Aorta (tissue), 5 donors: ENCODE results near the gene DNAI2. TPM values are rescaled to one million over a fixed set of nuclear protein-coding genes. Genes with fewer than 3 reads are reported as not detected.

ENCODE experiments used
- ATAC-seq: fragments of 200-7000 bp; cut with Tn5 transposase; one replicate; pipeline ENCODE4 v1.9.1; 2022; ENCODE audit warnings: moderate library complexity; ENCODE audit not compliant: low FRiP score
- DNase-seq, 2 donors: peaks; one replicate each; pipeline ENCODE4 v3.0.0-alpha.2; 2020
- H3K27ac ChIP-seq, 2 donors: one replicate each; pipeline ENCODE4 v1.5.1; 2013; ENCODE audit warnings: low read length in 2 of 2, mild to moderate bottlenecking in 2 of 2, moderate library complexity in 2 of 2, control low read depth in 1 of 2, inconsistent platforms in 1 of 2, low read depth in 1 of 2
- H3K27me3 ChIP-seq, 2 donors: one replicate each; pipeline ENCODE4 v1.6.1; 2013; ENCODE audit warnings: control low read depth in 1 of 2, low read length in 1 of 2, mild to moderate bottlenecking in 1 of 2, moderate library complexity in 1 of 2; ENCODE audit not compliant: insufficient read depth in 2 of 2, control insufficient read depth in 1 of 2
- H3K36me3 ChIP-seq, 2 donors: one replicate each; pipeline ENCODE4 v1.6.1; 2013; ENCODE audit warnings: control low read depth in 1 of 2, low read length in 1 of 2, mild to moderate bottlenecking in 1 of 2; ENCODE audit not compliant: insufficient read depth in 2 of 2, control insufficient read depth in 1 of 2
- H3K4me1 ChIP-seq, 2 donors: one replicate each; pipeline ENCODE4 v1.6.1; 2013; ENCODE audit warnings: low read length in 2 of 2, control low read depth in 1 of 2, mild to moderate bottlenecking in 1 of 2, moderate library complexity in 1 of 2; ENCODE audit not compliant: insufficient read depth in 2 of 2, control insufficient read depth in 1 of 2
- H3K4me3 ChIP-seq, 2 donors: one replicate each; pipeline ENCODE4 v1.5.1; 2013; ENCODE audit warnings: low read length in 2 of 2, control low read depth in 1 of 2, mild to moderate bottlenecking in 1 of 2
- H3K9me3 ChIP-seq: one replicate; pipeline ENCODE4 v1.6.1; 2013; ENCODE audit warnings: mild to moderate bottlenecking, low read length; ENCODE audit not compliant: control insufficient read depth
- WGBS, 2 donors: extraction: QIAGEN DNeasy Blood & Tissue Kit; methylation state at CpG; one replicate each; pipeline ENCODE4 v1.1.7; 2013; 5-methylcytosine and 5-hydroxymethylcytosine counted together
- intact Hi-C, 2 donors: fragments of 100-400 bp; cut with DNase I; formaldehyde crosslinking; loops; one replicate each; pipeline versions ENCODE4 v1.14.2 to v1.15.0; 2022
- polyA plus RNA-seq, 2 donors: library from polyadenylated mRNA; stranded (reverse); fragments of 200-250 nt; gene quantifications; one replicate each; pipeline ENCODE4 v1.2.3, GENCODE V29; 2013
- total RNA-seq, 2 donors: library from RNA; stranded (reverse); fragmentation: NEBNext Ultra II Directional; extraction: Animal tissue kit (Norgen Biotek cat#: 25700); gene quantifications; one replicate each; pipeline ENCODE4 v1.2.1, GENCODE V29; 2021
- donor health status: healthy with polysubstance abuse.
- donor health status: Bipolar disorder and iron deficiency.
- donor health status: DM: no; HTN: no; CAD: no.
- donor health status: DM: no; HTN: no; CAD: no.
- donor health status: DM: yes; HTN: yes; CAD: no.

The DNAI2 gene
- total and polyA plus RNA-seq, 4 donors = not detected

DNA sequence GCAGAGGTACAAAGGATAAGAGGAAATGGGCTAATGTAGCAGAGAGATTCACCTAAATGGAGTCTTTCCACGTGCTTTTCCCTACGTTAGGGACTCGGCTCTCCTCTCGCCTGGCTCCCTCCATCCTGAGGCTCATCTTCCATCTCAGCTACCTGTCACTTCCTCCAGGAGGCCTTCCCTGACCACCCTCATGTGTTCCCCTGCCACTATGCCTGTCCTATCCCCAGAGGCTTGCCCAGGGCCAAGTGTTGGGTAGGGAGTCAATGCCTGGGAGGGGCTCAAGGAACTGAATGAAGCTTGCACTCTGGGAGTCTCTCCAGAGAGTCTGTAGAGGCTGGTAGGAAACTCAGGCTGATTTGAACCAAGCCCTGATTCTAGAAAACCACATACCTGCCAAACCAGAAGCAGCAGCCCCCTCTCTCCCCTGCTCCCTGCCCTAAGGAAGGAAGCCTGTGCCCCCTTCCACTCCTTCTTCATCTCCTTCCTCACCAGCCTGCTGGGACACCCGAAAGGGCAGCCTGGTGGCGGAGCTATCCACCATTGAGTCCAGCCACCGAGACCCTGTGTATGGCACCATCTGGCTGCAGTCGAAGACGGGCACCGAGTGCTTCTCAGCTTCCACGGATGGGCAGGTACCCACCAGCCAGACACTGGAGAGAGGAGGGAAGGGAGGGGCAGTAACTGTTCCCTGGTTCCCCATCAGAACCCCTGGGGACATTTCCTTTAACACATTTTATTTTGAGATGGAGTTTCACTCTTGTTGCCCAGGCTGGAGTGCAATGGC is 25.4 kb downstream of the DNAI2 start:
- Histone ChIP-seq H3K4me3 (no peak overlapping the region), H3K9me3 (no peaks in the 10 kb centered on the region), H3K36me3 (no peaks in the 10 kb centered on the region), H3K27ac (no peak overlapping the region), H3K4me1 (no peaks in the 10 kb centered on the region), H3K27me3 (no peaks in the 10 kb centered on the region)
- intact Hi-C loops = no loop called here
- DNase-seq = no peak
- ATAC-seq = no peak
- 76 to 77% methylated on average over 11 of the region's 11 CpGs for WGBS, 2 donors

DNA sequence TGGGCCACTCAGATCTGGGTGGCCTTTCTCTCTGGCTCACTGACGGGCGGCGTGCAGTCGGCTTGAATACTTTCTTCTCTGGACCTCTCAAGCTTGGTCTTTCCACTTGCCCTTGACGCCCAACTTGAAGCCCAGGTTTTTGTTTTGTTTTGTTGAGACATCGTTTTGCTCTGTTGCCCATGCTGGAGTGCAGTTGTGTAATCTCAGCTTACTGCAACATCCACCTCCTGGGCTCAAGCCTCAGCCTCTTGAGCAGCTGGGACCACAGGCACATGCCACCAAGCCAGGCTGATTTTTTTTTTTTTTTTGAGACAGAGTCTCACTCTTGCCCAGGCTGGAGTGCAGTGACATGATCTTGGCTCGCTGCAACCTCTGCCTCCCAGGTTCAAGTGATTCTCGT is 29.3 kb downstream of the DNAI2 start:
- Histone ChIP-seq H3K36me3 (no peaks in the 10 kb centered on the region), H3K27ac (no peak overlapping the region), H3K4me1 (no peaks in the 10 kb centered on the region), H3K4me3 (no peak overlapping the region), H3K27me3 (peaks cover 0 to 1% of the 10 kb centered on the region in 2 donors), H3K9me3 (no peaks in the 10 kb centered on the region)
- intact Hi-C loops = no loop called here
- WGBS, 2 donors = 89 to 93% methylated on average over 8 of the region's 8 CpGs
- no peak for DNase-seq
- ATAC-seq = no peak

DNA sequence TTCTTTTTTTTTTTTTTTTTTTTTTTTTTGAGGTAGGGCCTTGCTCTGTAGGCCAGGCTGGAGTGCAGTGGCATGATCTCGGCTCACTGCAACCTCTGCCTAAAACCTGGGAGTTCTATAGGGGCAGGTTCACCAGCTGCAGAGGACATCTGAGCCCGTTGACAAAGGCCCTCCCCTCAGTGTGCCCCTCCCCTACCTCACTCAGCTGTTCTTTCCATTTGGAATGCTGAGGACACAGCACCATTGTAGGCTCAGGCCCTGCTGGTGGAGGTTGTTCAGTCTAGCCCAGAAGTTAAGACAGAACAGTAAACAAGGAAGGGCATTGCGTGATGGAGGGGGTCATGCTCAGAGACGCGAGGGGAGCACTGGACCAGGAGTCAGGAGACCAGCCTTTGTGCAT is 30.1 kb downstream of the DNAI2 start:
- Histone ChIP-seq H3K4me3 (no peak overlapping the region), H3K27me3 (peaks cover 0 to 1% of the 10 kb centered on the region in 2 donors), H3K9me3 (no peaks in the 10 kb centered on the region), H3K27ac (no peak overlapping the region), H3K36me3 (no peaks in the 10 kb centered on the region), H3K4me1 (no peaks in the 10 kb centered on the region)
- WGBS, 2 donors = 68 to 70% methylated on average over 5 of the region's 5 CpGs
- intact Hi-C loops = no loop called here
- DNase-seq (no peak), ATAC-seq (no peak)

DNA sequence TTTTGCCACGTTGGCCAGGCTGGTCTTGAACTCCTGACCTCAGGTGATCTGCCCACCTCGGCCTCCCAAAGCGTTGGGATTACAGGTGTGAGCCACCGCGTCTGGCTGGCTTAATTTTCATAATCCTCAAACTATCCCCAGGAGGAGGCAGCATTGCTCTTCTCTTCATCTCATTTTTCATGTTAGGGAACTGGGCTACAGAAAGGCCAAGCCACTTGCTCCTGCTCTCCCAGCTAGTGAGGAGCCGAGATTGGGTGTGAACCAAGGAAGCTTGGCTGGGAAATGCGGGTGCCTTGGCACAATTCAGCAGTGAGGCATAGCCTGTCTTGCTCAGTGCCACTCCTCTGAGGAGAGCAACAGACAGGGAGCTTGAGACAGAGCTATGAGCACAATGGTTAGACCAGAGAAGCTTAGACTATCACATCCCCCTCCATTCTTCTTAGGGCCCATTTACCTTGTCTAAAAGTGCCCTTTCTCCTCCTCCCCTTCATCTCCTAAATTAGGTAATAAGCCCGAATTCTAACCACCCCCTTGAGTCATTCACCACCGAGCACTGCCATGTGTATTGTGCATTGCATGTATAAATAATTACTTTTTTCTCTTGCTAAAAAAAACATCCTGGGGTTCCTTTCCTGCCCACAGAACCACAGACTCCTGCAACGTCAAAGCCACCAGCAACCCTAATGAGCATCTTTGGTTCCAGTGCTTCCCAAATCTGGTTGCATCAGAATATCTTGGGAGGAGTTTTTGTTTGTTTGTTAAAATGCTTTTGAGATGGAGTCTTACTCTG is 32.0 kb downstream of the DNAI2 start:
- ATAC-seq (no peak), DNase-seq (no peak)
- no peaks in the 10 kb centered on the region for H3K9me3 ChIP-seq
- no peak overlapping the region for H3K27ac ChIP-seq
- 64 to 66% methylated on average over 10 of the region's 10 CpGs for WGBS, 2 donors
- H3K36me3 ChIP-seq = no peaks in the 10 kb centered on the region
- intact Hi-C loops = no loop called here
- no peak overlapping the region for H3K4me3 ChIP-seq
- no peaks in the 10 kb centered on the region for H3K4me1 ChIP-seq
- peaks cover 0 to 1% of the 10 kb centered on the region in 2 donors for H3K27me3 ChIP-seq

DNA sequence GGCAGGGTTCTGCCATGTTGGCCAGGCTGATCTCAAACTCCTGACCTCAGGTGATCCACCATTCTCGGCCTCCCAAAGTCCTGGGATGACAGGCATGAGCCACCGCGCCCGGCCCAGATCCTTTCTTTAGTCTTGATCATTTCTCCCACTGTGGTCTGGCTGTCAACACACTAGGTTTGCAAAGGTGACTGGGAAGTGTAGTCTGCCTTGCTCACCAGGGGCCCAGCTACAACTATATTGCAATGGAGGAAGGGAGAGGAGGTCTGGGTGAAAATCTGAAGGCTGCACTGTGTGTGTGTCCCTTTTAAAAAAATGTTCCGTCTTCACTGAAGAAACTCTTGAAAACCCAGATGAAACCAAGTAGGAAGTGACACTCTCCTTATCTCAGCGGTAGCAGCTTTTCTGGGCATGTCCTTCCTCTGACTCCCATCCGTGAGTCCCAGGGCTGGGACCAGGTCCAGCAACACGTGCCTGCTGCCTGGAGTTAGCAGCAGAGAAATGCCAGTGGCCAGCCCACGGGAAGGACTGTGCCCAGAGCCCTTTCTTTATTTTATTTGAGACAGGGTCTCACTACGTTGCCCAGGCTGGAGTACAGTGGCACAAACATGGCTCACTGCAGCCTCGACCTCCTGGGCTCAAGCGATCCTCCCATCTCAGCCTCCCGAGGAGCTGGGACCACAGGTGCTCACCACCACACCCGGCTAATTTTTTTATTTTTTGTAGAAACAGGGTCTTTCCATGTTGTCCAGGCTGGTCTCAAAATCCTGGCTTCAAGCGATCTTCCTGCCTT is 34.1 kb downstream of the DNAI2 start:
- ATAC-seq (no peak), DNase-seq (no peak)
- intact Hi-C loops = no loop called here
- Histone ChIP-seq H3K4me1 (no peaks in the 10 kb centered on the region), H3K9me3 (no peaks in the 10 kb centered on the region), H3K27me3 (peaks cover 0 to 1% of the 10 kb centered on the region in 2 donors), H3K36me3 (no peaks in the 10 kb centered on the region), H3K4me3 (no peak overlapping the region), H3K27ac (no peak overlapping the region)
- 59 to 65% methylated on average over 15 of the region's 15 CpGs for WGBS, 2 donors

DNA sequence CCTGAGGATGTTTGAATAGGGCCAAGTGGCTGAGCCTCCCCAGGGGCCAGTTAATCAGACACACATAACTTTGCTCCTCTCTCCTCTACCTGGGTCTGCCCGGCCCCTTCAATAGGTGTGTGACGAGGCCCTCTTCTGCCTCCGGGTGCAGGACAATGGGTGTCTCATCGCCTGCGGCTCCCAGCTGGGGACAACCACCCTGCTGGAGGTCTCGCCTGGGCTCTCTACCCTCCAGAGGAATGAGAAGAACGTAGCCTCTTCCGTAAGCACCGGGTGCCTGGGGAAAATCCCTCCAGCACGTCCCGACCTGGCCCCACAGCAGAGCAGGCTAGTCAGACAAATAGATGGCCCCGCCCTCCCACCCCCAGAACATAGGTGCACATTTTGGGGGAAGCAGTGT is 35.9 kb downstream of the DNAI2 start:
- peaks cover 0 to 1% of the 10 kb centered on the region in 2 donors for H3K27me3 ChIP-seq
- intact Hi-C loops = no loop called here
- WGBS, 2 donors = 58 to 65% methylated on average over 12 of the region's 12 CpGs

DNA sequence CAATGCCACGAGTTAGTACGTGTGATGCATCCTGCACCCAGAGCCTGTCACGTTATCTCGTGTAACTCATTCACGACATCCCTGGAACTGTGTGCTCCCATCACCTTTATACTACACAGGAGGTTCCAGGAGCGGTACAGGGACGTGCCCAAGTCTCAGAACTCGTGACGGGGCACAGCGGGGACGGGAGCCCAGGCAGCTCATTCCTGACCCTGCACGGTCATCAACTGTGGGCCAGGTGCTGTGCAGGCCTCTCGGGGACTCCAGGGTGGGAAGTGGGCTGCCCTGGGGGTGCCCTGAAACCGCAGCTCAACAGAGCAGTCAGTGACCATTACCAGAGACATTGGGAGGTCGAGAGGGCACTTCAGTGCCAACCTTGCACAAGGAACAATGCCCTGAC is 40.8 kb downstream of the DNAI2 start:
- no peaks in the 10 kb centered on the region for H3K4me1 ChIP-seq
- intact Hi-C loops = no loop called here
- H3K36me3 ChIP-seq = no peaks in the 10 kb centered on the region
- H3K27me3 ChIP-seq = no peaks in the 10 kb centered on the region
- no peak overlapping the region for H3K4me3 ChIP-seq
- no peak overlapping the region for H3K27ac ChIP-seq
- H3K9me3 ChIP-seq = no peaks in the 10 kb centered on the region
- DNase-seq = no peak
- ATAC-seq = no peak
- 87 to 88% methylated on average over 15 of the region's 15 CpGs for WGBS, 2 donors

More for the DNA sequence above, 35.9 kb downstream of the DNAI2 start:
- no peak for ATAC-seq
- H3K36me3 ChIP-seq = no peaks in the 10 kb centered on the region
- no peak for DNase-seq
- no peaks in the 10 kb centered on the region for H3K9me3 ChIP-seq
- H3K4me1 ChIP-seq = no peaks in the 10 kb centered on the region
- H3K27ac ChIP-seq = no peak overlapping the region
- H3K4me3 ChIP-seq = no peak overlapping the region

DNA sequence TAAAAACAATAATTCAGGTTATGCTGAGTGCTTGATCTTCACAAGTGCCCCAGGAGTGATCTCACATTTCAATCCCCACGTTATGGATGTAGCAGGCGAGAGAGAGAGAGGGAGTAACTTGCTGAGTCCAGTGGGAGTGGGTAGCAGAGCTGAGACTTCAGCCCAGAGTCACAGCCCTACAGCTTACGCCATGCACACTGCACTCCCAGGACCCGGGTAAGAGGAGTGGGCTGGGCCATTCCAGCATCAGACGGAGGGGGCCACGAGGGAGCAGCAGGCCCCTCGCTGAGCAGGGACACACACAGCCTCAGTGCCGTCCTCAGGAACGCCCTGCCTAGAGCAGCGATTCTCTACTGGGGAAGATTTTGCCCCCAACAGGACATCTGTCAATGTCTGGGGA is 42.2 kb downstream of the DNAI2 start:
- no peak for DNase-seq
- H3K36me3 ChIP-seq = no peaks in the 10 kb centered on the region
- no peaks in the 10 kb centered on the region for H3K4me1 ChIP-seq
- H3K27me3 ChIP-seq = no peaks in the 10 kb centered on the region
- no peak for ATAC-seq
- H3K27ac ChIP-seq = no peak overlapping the region
- no peaks in the 10 kb centered on the region for H3K9me3 ChIP-seq
- intact Hi-C loops = no loop called here
- no peak overlapping the region for H3K4me3 ChIP-seq
- WGBS, 2 donors = 31 to 41% methylated on average over 10 of the region's 10 CpGs
